Mammary epithelial cell (primary cell): Measurements from ENCODE around the gene LIPC.

ENCODE experiments used
- CTCF ChIP-seq, 2 donors: IDR thresholded peaks in 1 of 2; conservative IDR thresholded peaks in 1 of 2; 2 replicates each; pipeline ENCODE4 v1.5.1; 2011 to 2012; ENCODE audit warnings: inconsistent platforms in 2 of 2, low read length in 2 of 2, mild to moderate bottlenecking in 2 of 2, control low read depth in 1 of 2, low read depth in 1 of 2; ENCODE audit not compliant: insufficient read depth in 1 of 2; ENCODE audit errors: extremely low read depth in 1 of 2
- EZH2 ChIP-seq: IDR thresholded peaks from 2 replicates; pipeline ENCODE4 v1.6.1; 2012; ENCODE audit warnings: low read length, inconsistent platforms, borderline replicate concordance

- no peak for TF ChIP-seq CTCF (conservative IDR thresholded peaks at IDR 0.05 in 1 of 2, IDR thresholded peaks at IDR 0.05 in 1 of 2; ENCODE audit: extremely low read depth in 1 of 2, insufficient read depth in 1 of 2, low read depth in 1 of 2, low read length in 2 of 2)
- TF ChIP-seq EZH2, result no peak
These were observed 16.5 kb downstream of the LIPC start for GRCh38 chr15:58448331-58448730.
